T-helper 2 cell treated with Interferon-gamma antibody and Interleukin-4, amounts not matched to agents 5 μg/mL and 100 μg/mL, for 36 hours (primary cell): ENCODE data around the gene OGFOD1.
"Not testable (repeated sequence)": the region's sequence is repeated elsewhere in the genome, so short reads cannot be mapped to it uniquely, and the experiment has no call there.

Experiments used
- DNase-seq: peaks from one replicate; pipeline ENCODE4 v3.0.0; 2021; ENCODE audit warnings: low spot score
- H3K27ac Mint-ChIP-seq: one replicate; pipeline ENCODE4 v1.8.0; 2021; ENCODE audit warnings: mild to moderate bottlenecking, mixed read lengths
- H3K27me3 Mint-ChIP-seq: one replicate; pipeline ENCODE4 v1.8.0; 2021; ENCODE audit warnings: low read depth, mixed read lengths
- H3K36me3 Mint-ChIP-seq: one replicate; pipeline ENCODE4 v1.8.0; 2021; ENCODE audit warnings: low read depth, mixed read lengths
- H3K4me1 Mint-ChIP-seq: one replicate; pipeline ENCODE4 v1.8.0; 2021; ENCODE audit warnings: low read depth, mixed read lengths
- H3K4me3 Mint-ChIP-seq: one replicate; pipeline ENCODE4 v1.8.0; 2022; ENCODE audit warnings: mild to moderate bottlenecking, moderate library complexity, mixed read lengths
- H3K9me3 Mint-ChIP-seq: one replicate; pipeline ENCODE4 v1.8.0; 2021; ENCODE audit warnings: mixed read lengths

The OGFOD1 gene

GRCh38 chr16:56479469-56479868 is 28.1 kb downstream of the OGFOD1 start:
- Mint-ChIP-seq H3K27ac (no peak overlapping the region), H3K4me1 (peaks cover 7% of the 10 kb centered on the region), H3K9me3 (no peaks in the 10 kb centered on the region), H3K36me3 (peaks cover 35% of the 10 kb centered on the region), H3K27me3 (no peaks in the 10 kb centered on the region), H3K4me3 (no peak overlapping the region)
- no peak for DNase-seq

- Mint-ChIP-seq H3K27me3 (no peaks in the 10 kb centered on the region), H3K4me1 (peaks cover 7% of the 10 kb centered on the region), H3K4me3 (no peak overlapping the region), H3K9me3 (no peaks in the 10 kb centered on the region), H3K36me3 (peaks cover 29% of the 10 kb centered on the region), H3K27ac (no peak overlapping the region)
- DNase-seq, result no peak
Measured at GRCh38 chr16:56480776-56481467, 29.6 kb downstream of the OGFOD1 start.

- H3K27ac Mint-ChIP-seq, result no peak overlapping the region
Measured at GRCh38 chr16:56481468-56482122, 30.2 kb downstream of the OGFOD1 start.

DNA sequence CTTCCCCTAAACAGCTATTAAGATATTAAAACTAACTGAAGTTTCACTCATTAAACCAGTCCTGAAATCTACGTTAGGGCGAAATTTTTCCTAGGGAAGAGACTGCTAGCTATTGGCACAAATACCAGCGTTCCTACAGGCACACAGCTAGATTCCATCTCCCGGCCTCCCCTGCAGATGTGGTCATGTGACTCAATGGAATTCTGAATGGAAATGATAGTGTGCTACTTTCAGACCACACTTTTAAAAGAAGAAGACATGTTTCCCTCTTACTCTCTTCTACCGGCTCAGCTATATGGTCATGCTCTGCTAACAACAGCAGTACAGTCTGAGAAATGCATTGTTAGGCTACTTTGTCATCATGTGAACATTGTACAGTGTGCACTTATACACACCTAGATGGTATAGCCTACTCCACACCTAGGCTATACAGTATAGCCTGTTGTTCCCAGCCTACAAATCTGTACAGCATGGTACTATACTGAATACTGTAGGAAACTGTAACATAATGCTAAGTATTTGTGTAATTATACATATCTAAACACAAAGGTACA is 31.4 kb downstream of the OGFOD1 start:
- H3K4me1 Mint-ChIP-seq, result no peaks in the 10 kb centered on the region
- no peaks in the 10 kb centered on the region for H3K9me3 Mint-ChIP-seq
- H3K4me3 Mint-ChIP-seq, result no peak overlapping the region
- H3K27me3 Mint-ChIP-seq, result no peaks in the 10 kb centered on the region
- H3K27ac Mint-ChIP-seq, result no peak overlapping the region
- no peak for DNase-seq
- H3K36me3 Mint-ChIP-seq, result peaks cover 16% of the 10 kb centered on the region

More at GRCh38 chr16:56481468-56482122, 30.2 kb downstream of the OGFOD1 start:
- H3K9me3 Mint-ChIP-seq, result no peaks in the 10 kb centered on the region
- no peaks in the 10 kb centered on the region for H3K27me3 Mint-ChIP-seq
- DNase-seq, result no peak
- H3K4me3 Mint-ChIP-seq, result no peak overlapping the region
- H3K36me3 Mint-ChIP-seq, result peaks cover 23% of the 10 kb centered on the region
- H3K4me1 Mint-ChIP-seq, result peaks cover 7% of the 10 kb centered on the region

- Mint-ChIP-seq H3K9me3 (no peaks in the 10 kb centered on the region), H3K36me3 (peaks cover 16% of the 10 kb centered on the region), H3K27ac (no peak overlapping the region), H3K4me1 (no peaks in the 10 kb centered on the region), H3K27me3 (no peaks in the 10 kb centered on the region), H3K4me3 (no peak overlapping the region)
- DNase-seq, result no peak
Measured at GRCh38 chr16:56483394-56483793, 32.0 kb downstream of the OGFOD1 start.

GRCh38 chr16:56488035-56488434 is 36.7 kb downstream of the OGFOD1 start:
- H3K4me3 Mint-ChIP-seq, result no peak overlapping the region
- H3K4me1 Mint-ChIP-seq, result no peaks in the 10 kb centered on the region
- no peak for DNase-seq
- no peaks in the 10 kb centered on the region for H3K9me3 Mint-ChIP-seq
- no peak overlapping the region for H3K27ac Mint-ChIP-seq
- H3K36me3 Mint-ChIP-seq, result peaks cover 7% of the 10 kb centered on the region
- H3K27me3 Mint-ChIP-seq, result no peaks in the 10 kb centered on the region

DNA sequence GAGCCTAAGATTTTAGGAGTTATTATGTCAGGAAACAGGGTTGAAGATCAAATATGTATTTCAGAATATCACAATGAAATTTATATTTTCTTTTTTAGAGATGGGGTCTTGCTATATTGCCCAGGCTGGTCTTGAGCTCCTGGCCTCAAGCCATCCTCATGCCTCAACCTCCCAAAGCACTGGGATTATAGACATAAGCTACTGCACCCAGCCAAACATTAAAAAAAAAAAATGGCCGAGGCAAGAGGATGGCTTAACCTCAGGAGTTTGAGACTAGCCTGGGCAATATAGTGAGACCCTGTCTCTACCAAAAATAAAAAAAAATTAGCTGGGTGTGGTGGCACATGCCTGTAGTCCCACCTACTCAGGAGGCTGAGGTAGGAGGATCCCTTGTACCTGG is 37.5 kb downstream of the OGFOD1 start:
- H3K4me1 Mint-ChIP-seq, H3K27me3 Mint-ChIP-seq, H3K9me3 Mint-ChIP-seq, DNase-seq, H3K27ac Mint-ChIP-seq, H3K36me3 Mint-ChIP-seq, H3K4me3 Mint-ChIP-seq: not testable (repeated sequence)

- Mint-ChIP-seq H3K9me3 (no peaks in the 10 kb centered on the region), H3K27me3 (no peaks in the 10 kb centered on the region), H3K4me1 (no peaks in the 10 kb centered on the region), H3K36me3 (peaks cover under 1% of the 10 kb centered on the region), H3K27ac (no peak overlapping the region), H3K4me3 (no peak overlapping the region)
- DNase-seq, result no peak
Measured at GRCh38 chr16:56491657-56492261, 40.4 kb downstream of the OGFOD1 start.

DNA sequence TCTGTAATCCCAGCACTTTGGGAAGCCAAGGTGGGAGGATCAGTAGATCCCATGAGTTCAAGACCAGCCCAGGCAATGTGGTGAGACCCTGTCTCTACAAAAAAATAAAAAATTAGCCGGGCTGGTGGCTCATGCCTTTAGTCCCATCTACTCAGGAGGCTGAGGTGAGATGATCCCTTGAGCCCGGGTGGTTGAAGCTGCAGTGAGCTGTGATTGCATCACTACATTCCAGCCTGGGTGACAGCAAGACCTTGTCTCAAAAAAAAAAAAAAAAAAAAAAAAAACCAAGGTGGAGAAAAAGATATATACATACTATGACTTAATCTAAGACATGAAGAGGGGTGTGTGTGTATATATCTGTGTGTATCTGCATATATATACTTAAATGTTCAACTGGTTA is 41.8 kb downstream of the OGFOD1 start:
- H3K27me3 Mint-ChIP-seq, result no peaks in the 10 kb centered on the region
- H3K27ac Mint-ChIP-seq, result no peak overlapping the region
- DNase-seq, result no peak
- no peaks in the 10 kb centered on the region for H3K9me3 Mint-ChIP-seq
- H3K36me3 Mint-ChIP-seq, result peaks cover 6% of the 10 kb centered on the region
- H3K4me1 Mint-ChIP-seq, result no peaks in the 10 kb centered on the region
- H3K4me3 Mint-ChIP-seq, result no peak overlapping the region

GRCh38 chr16:56493815-56494214 is 42.5 kb downstream of the OGFOD1 start:
- Mint-ChIP-seq H3K36me3 (peaks cover 11% of the 10 kb centered on the region), H3K27me3 (no peaks in the 10 kb centered on the region), H3K9me3 (no peaks in the 10 kb centered on the region), H3K4me3 (no peak overlapping the region), H3K27ac (no peak overlapping the region), H3K4me1 (no peaks in the 10 kb centered on the region)
- DNase-seq, result no peak

DNA sequence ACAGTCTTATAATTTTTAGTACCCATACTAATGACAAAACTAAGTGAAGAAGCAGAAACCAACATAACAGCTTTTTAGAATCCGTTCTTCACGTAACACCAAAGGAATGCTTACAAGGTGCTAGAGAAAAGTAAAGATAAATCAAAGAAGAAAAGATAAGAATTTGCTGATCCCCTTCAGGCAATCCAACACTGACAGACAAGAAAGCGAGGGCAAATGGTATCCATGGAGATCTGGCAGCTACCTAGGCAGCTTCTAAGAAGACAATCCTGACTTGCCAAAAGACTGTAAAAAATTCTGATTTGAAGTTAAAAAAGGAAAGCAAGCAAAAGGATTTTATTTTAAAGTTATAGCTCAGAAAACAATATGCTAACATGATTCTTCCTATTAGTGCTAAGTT is 53.8 kb downstream of the OGFOD1 start:
- no peak overlapping the region for H3K4me3 Mint-ChIP-seq
- H3K27ac Mint-ChIP-seq, result no peak overlapping the region
- DNase-seq, result no peak
- no peaks in the 10 kb centered on the region for H3K9me3 Mint-ChIP-seq
- H3K36me3 Mint-ChIP-seq, result peaks cover 10% of the 10 kb centered on the region
- H3K4me1 Mint-ChIP-seq, result no peaks in the 10 kb centered on the region
- H3K27me3 Mint-ChIP-seq, result no peaks in the 10 kb centered on the region

DNA sequence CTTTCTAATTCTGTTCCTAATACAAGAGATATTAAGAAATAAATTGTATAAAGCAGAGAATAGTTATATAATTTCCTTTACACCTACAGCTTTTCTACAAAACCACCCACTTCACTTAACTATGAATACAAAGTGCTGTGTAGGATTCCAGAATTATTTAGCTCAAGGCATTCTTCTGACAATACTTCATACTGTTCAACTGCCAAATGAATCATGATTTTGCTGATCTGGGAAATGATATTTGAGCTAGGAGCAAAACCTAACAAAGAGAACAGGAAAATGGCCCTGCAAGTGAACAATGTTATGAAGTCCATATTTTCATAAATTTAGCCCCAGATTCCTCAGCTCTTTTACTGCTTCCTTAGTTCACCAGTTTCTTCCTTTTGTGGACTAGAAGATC is 55.6 kb downstream of the OGFOD1 start:
- H3K4me3 Mint-ChIP-seq, result no peak overlapping the region
- H3K27me3 Mint-ChIP-seq, result no peaks in the 10 kb centered on the region
- no peak for DNase-seq
- H3K36me3 Mint-ChIP-seq, result peaks cover 9% of the 10 kb centered on the region
- no peaks in the 10 kb centered on the region for H3K9me3 Mint-ChIP-seq
- no peak overlapping the region for H3K27ac Mint-ChIP-seq
- no peaks in the 10 kb centered on the region for H3K4me1 Mint-ChIP-seq

DNA sequence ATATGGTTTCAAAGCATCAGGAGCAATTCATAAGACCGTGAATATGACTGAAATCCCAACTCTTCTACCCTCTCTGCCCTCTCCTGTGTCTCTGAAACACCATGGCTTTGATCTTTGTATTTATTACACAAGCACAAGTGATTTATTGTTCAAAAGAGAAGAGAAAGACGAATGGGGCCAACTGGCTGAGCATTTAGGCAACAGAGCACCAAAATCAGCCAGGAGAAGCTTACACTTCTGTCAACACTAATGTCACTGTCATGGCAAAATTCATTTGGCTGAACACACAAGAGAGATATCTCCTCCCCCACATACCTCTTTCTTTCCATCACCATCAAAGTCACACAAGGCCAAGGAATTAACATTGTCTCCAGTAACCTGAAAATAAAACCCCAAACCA is 59.2 kb downstream of the OGFOD1 start:
- Mint-ChIP-seq H3K27ac (no peak overlapping the region), H3K27me3 (no peaks in the 10 kb centered on the region), H3K36me3 (peaks cover 9% of the 10 kb centered on the region), H3K4me1 (peaks cover 7% of the 10 kb centered on the region), H3K9me3 (no peaks in the 10 kb centered on the region), H3K4me3 (no peak overlapping the region)
- no peak for DNase-seq

GRCh38 chr16:56512025-56512424 is 60.7 kb downstream of the OGFOD1 start:
- H3K4me3 Mint-ChIP-seq, result no peak overlapping the region
- H3K9me3 Mint-ChIP-seq, result no peaks in the 10 kb centered on the region
- H3K36me3 Mint-ChIP-seq, result peaks cover 6% of the 10 kb centered on the region
- DNase-seq, result no peak
- H3K4me1 Mint-ChIP-seq, result peaks cover 7% of the 10 kb centered on the region
- no peaks in the 10 kb centered on the region for H3K27me3 Mint-ChIP-seq
- H3K27ac Mint-ChIP-seq, result no peak overlapping the region
